Lower leg skin (tissue), 3 donors: ENCODE measurements around the gene SSTR4.

Source experiments
- CTCF ChIP-seq, 3 donors: fragments of 450-650 bp; IDR thresholded peaks; one replicate each; pipeline ENCODE4 v1.5.1; 2016; ENCODE audit warnings: antibody characterized with exemption in 3 of 3, mild to moderate bottlenecking in 3 of 3, moderate library complexity in 2 of 3
- POLR2A ChIP-seq, 2 donors: fragments of 450-650 bp; IDR thresholded peaks; one replicate each; pipeline ENCODE4 v1.6.1; 2016 to 2017; ENCODE audit warnings: antibody characterized with exemption in 2 of 2, mild to moderate bottlenecking in 1 of 2, moderate library complexity in 1 of 2

- TF ChIP-seq POLR2A (IDR thresholded peaks at IDR 0.05): no peak
- no peak for TF ChIP-seq CTCF (IDR thresholded peaks at IDR 0.05)
These were observed 29.3 kb upstream of the SSTR4 start for GRCh38 chr20:23005776-23006175.
